Peyer's patch (tissue), 4 donors: ENCODE data around the gene GYG2. TPM values are rescaled to one million over a fixed set of nuclear protein-coding genes. Genes with fewer than 3 reads are reported as not detected.

Experiments used
- DNase-seq, 3 donors: peaks; one replicate each; pipeline ENCODE4 v3.0.0-alpha.2; 2017 to 2019
- H3K27ac ChIP-seq, 4 donors: fragments of 200-600 bp; sonication (generic); one replicate each; pipeline ENCODE4 v1.5.1; 2016 to 2019
- H3K27me3 ChIP-seq, 2 donors: fragments of 200-600 bp; sonication (generic); one replicate each; pipeline ENCODE4 v1.5.1; 2019
- H3K36me3 ChIP-seq, 3 donors: fragments of 200-600 bp; sonication (generic); one replicate each; pipeline ENCODE4 v1.5.1; 2016 to 2019
- H3K4me1 ChIP-seq, 4 donors: fragments of 200-600 bp; sonication (generic); one replicate each; pipeline ENCODE4 v1.5.1; 2016 to 2019
- H3K4me3 ChIP-seq, 4 donors: fragments of 200-600 bp; sonication (generic); 1 replicate in 3 of 4; 2 replicates in 1 of 4; pipeline ENCODE4 v1.5.1; 2016 to 2019; ENCODE audit warnings: mild to moderate bottlenecking in 1 of 4
- H3K9me3 ChIP-seq, 4 donors: fragments of 200-600 bp; sonication (generic); one replicate each; pipeline ENCODE4 v1.5.1; 2016 to 2019; ENCODE audit warnings: mild to moderate bottlenecking in 1 of 4
- CTCF ChIP-seq, 6 experiments: fragments of 450-650 bp in 4 of 6; fragments of 200-600 bp in 2 of 6; sonication (generic) in 1 of 6; IDR thresholded peaks; one replicate each; pipeline ENCODE4 v1.5.1; 2017 to 2019; ENCODE audit warnings: antibody characterized with exemption in 6 of 6, mild to moderate bottlenecking in 3 of 6, moderate library complexity in 1 of 6
- POLR2A ChIP-seq, 2 donors: fragments of 450-650 bp; IDR thresholded peaks; one replicate each; pipeline ENCODE4 v1.5.1; 2017; ENCODE audit warnings: antibody characterized with exemption in 2 of 2, mild to moderate bottlenecking in 2 of 2, moderate library complexity in 2 of 2
- total RNA-seq, 4 donors: library from RNA; depleted of rRNA; stranded (reverse); fragments of >200 nt; gene quantifications; one replicate each; pipeline ENCODE4 v1.1.0, GENCODE V29; 2016

GYG2 gene
- total RNA-seq, 4 donors from 2014 or later, result 0.70 to 3.9 (median 2.8) TPM

DNA sequence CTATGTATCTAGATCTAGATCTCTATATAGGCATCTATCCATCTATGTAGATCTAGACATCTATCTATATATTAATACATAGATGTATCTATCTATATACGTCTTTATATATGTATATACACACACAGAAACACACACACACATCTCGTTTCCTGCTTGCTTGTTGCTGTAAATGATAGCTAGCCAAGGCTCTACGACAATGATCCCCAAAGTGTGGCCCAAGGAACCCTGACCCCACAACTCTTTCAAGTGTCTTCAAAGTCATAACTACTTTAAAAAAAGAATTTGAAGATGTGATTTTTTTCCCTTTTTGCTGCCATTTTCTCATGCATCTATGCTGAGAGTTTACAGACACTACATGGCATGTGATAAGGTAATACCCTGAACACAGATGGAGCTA, 28.8 kb downstream of the GYG2 start:
- Histone ChIP-seq H3K9me3 (no peaks in the 10 kb centered on the region), H3K27ac (no peak overlapping the region), H3K36me3 (no peaks in the 10 kb centered on the region), H3K27me3 (no peaks in the 10 kb centered on the region), H3K4me1 (no peaks in the 10 kb centered on the region), H3K4me3 (no peak overlapping the region)
- no peak for DNase-seq
- TF ChIP-seq POLR2A (IDR thresholded peaks at IDR 0.05) (no peak), CTCF (IDR thresholded peaks at IDR 0.05) (no peak)

GRCh38 chrX:2859197-2859797, 30.6 kb downstream of the GYG2 start:
- no peak for DNase-seq
- Histone ChIP-seq H3K36me3 (no peaks in the 10 kb centered on the region), H3K27ac (no peak overlapping the region), H3K9me3 (no peaks in the 10 kb centered on the region), H3K27me3 (no peaks in the 10 kb centered on the region), H3K4me3 (no peak overlapping the region), H3K4me1 (no peaks in the 10 kb centered on the region)
- TF ChIP-seq CTCF (IDR thresholded peaks at IDR 0.05) (no peak), POLR2A (IDR thresholded peaks at IDR 0.05) (no peak)

GRCh38 chrX:2862404-2862803, 33.7 kb downstream of the GYG2 start:
- no peak overlapping the region for H3K4me3 ChIP-seq
- DNase-seq, result no peak
- TF ChIP-seq CTCF (IDR thresholded peaks at IDR 0.05) (no peak), POLR2A (IDR thresholded peaks at IDR 0.05) (no peak)
- no peak overlapping the region for H3K27ac ChIP-seq
- H3K36me3 ChIP-seq, result no peaks in the 10 kb centered on the region
- H3K9me3 ChIP-seq, result no peaks in the 10 kb centered on the region
- H3K27me3 ChIP-seq, result no peaks in the 10 kb centered on the region
- no peaks in the 10 kb centered on the region for H3K4me1 ChIP-seq

- no peak for TF ChIP-seq CTCF (IDR thresholded peaks at IDR 0.05)
- TF ChIP-seq POLR2A (IDR thresholded peaks at IDR 0.05), result no peak
- Histone ChIP-seq H3K9me3 (no peaks in the 10 kb centered on the region), H3K36me3 (no peaks in the 10 kb centered on the region), H3K4me1 (no peaks in the 10 kb centered on the region), H3K27ac (no peak overlapping the region), H3K4me3 (no peak overlapping the region), H3K27me3 (no peaks in the 10 kb centered on the region)
- no peak for DNase-seq
Measured at GRCh38 chrX:2863646-2864045, 34.9 kb downstream of the GYG2 start.

GRCh38 chrX:2867206-2867605, 38.5 kb downstream of the GYG2 start:
- no peak for DNase-seq
- H3K27ac ChIP-seq, result no peak overlapping the region
- TF ChIP-seq CTCF (IDR thresholded peaks at IDR 0.05), result no peak
- no peak for TF ChIP-seq POLR2A (IDR thresholded peaks at IDR 0.05)

DNA sequence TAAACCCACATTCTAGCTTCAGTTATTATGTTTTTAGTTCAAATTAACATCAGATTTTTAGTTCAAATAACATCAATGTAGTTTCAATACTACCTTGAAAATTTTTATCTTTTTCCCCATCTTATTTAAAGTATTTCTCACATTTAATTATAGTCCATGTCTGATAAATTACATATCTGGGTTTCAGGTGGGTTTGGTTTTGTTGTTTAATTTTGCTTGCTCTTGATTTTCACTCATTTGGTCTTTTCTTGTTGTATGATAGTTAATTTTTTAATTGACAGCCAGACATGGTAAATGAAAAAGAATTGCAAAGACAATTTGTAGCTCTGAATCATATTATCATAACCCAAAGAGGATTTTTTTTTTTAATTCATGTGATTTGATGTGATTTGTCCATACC, 41.9 kb downstream of the GYG2 start:
- DNase-seq, result no peak
- no peak overlapping the region for H3K27ac ChIP-seq
- no peaks in the 10 kb centered on the region for H3K27me3 ChIP-seq
- no peaks in the 10 kb centered on the region for H3K36me3 ChIP-seq
- TF ChIP-seq POLR2A (IDR thresholded peaks at IDR 0.05) (no peak), CTCF (IDR thresholded peaks at IDR 0.05) (no peak)
- H3K9me3 ChIP-seq, result no peaks in the 10 kb centered on the region
- H3K4me3 ChIP-seq, result no peak overlapping the region
- H3K4me1 ChIP-seq, result no peaks in the 10 kb centered on the region

More at GRCh38 chrX:2867206-2867605, 38.5 kb downstream of the GYG2 start:
- Histone ChIP-seq H3K4me1 (no peaks in the 10 kb centered on the region), H3K27me3 (no peaks in the 10 kb centered on the region), H3K4me3 (no peak overlapping the region), H3K9me3 (no peaks in the 10 kb centered on the region), H3K36me3 (no peaks in the 10 kb centered on the region)
